HG03045 (cell line): ENCODE data around the gene GTF2IRD1.
"Not testable (repeated sequence)": the region's sequence is repeated elsewhere in the genome, so short reads cannot be mapped to it uniquely, and the experiment has no call there.

Experiments
- ATAC-seq: cut with Tn5 transposase; IDR thresholded peaks from one replicate; pipeline ENCODE4 v1.9.1; 2021; ENCODE audit warnings: mild to moderate bottlenecking, moderate library complexity; ENCODE audit not compliant: unreplicated experiment

The GTF2IRD1 gene, protein sequence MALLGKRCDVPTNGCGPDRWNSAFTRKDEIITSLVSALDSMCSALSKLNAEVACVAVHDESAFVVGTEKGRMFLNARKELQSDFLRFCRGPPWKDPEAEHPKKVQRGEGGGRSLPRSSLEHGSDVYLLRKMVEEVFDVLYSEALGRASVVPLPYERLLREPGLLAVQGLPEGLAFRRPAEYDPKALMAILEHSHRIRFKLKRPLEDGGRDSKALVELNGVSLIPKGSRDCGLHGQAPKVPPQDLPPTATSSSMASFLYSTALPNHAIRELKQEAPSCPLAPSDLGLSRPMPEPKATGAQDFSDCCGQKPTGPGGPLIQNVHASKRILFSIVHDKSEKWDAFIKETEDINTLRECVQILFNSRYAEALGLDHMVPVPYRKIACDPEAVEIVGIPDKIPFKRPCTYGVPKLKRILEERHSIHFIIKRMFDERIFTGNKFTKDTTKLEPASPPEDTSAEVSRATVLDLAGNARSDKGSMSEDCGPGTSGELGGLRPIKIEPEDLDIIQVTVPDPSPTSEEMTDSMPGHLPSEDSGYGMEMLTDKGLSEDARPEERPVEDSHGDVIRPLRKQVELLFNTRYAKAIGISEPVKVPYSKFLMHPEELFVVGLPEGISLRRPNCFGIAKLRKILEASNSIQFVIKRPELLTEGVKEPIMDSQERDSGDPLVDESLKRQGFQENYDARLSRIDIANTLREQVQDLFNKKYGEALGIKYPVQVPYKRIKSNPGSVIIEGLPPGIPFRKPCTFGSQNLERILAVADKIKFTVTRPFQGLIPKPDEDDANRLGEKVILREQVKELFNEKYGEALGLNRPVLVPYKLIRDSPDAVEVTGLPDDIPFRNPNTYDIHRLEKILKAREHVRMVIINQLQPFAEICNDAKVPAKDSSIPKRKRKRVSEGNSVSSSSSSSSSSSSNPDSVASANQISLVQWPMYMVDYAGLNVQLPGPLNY

DNA sequence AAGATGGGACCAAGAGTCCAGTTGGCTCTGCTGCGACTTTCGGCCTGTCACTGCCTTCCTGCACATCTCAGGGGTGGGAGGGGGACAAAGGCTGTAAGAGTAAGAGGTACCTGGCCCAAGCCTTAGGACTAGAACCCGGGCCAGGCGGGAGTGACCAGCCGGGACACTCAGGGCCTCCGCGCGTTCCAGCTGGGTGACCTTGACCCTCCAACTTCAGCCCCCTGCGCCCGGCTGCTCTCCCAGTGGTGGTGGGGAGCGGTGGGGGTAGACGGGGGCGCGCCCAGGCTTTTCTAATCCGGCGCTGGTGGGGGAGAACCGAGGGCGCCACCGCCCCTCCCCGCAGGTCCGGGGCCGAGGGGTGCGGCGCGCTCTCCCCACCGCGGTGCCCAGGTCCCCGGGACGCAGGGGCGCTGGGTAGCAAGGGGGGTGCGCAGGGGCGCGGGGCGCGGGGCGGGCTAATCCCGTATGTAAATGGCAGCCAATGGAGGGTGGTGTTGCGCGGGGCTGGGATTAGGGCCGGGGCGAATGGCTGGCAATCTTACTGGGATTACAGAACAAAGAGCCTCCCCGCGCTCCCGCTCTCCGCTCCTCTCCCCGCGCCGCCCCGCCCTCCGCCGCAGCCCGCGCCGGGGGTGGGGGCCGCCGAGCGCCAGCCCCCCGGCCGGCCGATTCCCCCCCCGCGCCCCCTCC, at the start of gene GTF2IRD1:
Gene GTF2IRD1 (plus strand): TSS at position 585 of the 690 bp plus-strand sequence. CDS start 54,175 bp downstream, outside the sequence.
- no peak for ATAC-seq

DNA sequence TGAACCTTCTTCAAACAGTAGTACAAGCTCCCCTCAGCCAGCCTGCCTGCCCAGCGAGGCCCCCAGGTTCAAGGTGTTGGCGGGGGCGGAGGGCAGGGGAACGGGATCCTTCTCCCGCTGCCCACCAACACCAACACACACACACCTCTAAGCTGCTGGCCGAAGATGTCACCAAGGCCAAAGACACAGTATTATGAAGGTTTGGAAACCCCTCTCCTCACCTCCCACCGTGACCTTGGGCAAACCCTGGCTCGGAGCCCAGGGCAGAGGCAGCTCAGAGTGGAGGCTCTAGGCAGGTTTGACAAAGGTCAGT, 49.4 kb upstream of the GTF2IRD1 start:
- no peak for ATAC-seq

DNA sequence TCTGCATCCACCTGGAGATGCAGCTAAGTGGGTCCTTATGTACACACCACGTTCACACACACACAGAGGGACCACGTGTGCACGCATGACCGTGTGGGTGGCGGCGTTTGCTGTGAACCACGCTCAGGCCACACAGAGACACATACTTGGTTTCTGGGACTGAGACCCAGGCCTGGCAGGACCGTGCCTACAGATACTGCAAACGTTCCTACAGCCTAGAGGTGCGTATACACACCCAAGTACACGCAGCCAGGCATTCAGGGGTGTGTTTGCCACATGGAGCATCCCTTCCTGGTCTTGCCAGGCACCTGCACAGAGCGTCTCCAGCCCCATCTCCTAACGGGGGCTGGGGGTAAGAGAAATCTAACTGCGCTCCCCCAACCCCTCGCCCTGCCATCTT, 49.0 kb upstream of the GTF2IRD1 start:
- ATAC-seq, result no peak

DNA sequence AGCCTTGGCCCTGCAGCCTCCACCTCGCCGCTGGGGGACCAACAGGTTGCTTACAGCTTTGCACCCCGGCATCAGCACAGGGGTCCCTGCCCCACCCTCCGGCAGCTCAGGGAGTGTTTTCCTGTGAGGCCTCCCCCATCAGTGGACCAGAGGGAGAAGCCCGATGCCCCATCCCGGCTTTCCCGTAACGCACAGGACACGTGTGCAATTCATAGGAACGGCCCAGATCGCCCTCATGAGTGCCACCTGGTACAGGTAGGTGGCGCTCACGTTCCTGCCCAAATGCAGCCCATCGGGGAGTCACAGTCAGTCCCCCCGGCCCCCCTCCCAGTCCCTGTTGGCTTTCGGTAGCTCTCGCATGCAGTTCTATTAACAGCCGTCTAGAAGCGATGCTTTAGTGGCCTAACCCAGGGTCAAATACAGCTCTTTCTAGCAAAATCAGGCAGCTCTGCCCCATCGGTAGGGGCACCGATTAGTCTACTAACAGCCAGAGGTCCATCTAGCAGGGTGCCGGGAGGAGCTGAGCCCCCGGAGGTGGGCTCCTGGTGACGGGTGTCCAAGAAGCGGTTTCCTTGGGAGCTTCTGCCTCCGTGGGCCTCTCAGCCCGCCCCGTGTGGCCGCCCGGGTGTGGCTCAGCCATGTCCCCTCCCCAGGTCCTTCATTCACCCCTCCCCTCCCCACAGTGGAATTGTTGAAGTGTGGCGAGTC, 48.4 kb upstream of the GTF2IRD1 start:
- no peak for ATAC-seq

DNA sequence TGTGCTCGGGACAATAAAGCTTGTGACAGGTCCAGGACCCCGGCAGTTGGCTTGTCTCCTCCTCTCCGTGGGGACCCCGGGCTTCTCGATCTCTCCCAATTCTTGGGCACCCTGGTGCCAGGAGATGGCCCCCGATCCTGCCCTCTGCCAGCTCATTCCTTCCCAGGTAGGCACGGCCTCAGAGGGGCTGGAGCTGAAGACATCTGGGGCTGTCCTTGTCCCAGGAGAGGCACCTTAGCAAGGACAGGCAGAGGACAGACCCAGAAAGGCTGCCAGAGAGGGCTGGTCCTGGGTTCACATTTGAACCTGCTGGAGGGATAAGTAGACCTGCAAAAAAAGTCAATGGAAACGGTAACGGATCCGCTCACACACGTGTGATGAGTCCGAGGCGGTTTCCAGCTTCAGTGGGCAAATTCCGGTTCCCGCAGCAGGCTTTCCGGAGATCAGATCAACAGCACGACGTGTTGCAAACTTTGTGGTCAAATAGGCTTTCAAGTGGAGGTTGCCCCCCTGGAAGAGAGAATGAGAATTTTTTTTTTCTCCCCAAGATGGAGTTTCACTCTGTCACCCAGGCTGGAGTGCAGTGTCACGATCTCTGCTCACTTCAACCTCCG, 47.7 kb upstream of the GTF2IRD1 start:
- ATAC-seq, result no peak

DNA sequence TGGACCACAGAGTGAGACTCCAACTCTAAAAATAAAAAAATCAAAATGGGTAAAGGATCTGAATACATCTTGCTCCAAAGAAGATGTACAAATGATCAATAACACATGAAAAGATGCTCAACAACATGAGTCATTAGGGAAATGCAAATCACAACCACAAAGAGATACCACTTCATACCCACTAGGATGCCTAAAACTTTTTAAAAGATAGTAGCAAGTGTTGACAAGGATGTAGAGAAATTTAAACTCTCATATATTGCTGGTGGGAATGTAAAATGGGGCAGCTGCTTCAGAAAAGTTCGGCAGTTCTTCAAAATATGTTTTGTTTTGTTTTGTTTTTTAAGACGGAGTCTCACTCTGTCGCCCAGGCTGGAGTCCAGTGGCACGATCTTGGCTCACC, 45.7 kb upstream of the GTF2IRD1 start:
- ATAC-seq, result no peak

DNA sequence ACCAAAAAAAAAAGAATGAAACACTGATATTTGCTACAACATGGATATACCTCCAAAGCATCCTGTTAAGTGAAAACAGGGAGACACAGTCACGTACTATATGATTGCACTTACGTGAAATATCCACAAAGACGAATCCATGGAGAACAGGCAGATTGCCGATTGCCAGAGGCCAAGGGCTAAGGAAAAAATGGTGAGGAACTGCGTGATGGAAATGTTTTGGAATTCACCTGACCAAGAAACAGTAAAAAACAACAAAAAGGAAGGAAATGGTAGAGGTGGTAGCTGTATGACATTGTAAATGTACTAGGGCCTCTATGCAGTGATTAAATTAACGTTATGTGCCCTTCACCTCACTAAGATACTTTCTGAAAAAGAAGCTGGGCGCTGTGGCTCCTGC, 44.1 kb upstream of the GTF2IRD1 start:
- ATAC-seq, result no peak

DNA sequence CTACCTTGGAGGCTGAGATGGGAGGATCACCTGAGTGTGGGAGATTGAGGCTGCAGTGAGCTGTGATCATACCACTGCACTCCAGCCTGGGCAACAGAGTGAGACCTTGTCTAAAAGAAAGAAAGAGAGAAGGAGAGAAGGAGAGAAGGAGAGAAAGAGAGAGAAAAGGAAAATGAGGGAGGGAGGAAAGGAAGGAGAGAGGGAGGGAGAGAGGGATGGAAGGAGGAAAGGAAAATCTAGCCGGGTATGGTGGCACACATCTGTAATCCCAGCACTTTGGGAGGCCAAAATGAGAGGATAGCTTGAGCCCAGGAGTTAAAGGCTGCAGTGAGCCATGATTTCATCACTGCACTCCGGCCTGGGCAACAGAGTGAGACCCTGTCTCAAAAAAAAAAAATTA, 42.9 kb upstream of the GTF2IRD1 start:
- ATAC-seq, result no peak

DNA sequence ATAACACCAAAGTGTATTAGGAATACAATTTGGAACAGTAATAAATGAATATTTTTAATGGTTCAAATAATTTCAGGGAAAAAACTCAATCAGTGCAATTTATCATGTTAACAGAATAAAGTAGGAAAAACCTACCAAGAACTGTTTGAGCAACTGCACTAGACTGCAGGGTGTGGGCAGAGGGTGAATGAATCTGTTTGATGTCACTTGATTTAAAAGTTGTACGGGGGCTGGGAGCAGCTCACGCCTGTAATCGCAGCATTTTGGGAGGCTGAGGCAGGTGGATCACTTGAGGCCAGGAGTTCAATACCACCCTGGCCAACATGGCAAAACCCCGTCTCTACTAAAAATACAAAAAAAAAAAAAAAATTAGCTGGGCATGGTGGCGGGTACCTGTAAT, 42.1 kb upstream of the GTF2IRD1 start:
- not testable (repeated sequence) for ATAC-seq

DNA sequence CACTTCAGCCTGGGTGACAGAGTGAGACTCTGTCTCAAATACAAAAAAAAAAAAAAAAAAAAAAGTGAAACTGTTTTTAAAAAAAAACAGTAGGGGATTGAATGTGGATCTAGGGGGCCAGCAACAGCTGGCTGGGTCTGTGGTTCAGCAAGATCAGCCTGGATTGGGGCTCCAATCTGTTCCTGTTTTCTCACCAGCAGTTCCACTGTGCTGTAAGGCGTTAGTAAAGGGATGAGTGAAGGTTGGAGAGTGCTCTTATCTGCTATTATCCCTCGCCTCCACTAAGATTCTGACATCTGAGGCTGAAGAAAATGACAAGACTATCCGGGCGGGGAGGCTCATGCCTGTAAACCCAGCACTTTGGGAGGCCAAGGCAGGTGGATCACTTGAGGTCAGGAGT, 41.6 kb upstream of the GTF2IRD1 start:
- ATAC-seq, result no peak

DNA sequence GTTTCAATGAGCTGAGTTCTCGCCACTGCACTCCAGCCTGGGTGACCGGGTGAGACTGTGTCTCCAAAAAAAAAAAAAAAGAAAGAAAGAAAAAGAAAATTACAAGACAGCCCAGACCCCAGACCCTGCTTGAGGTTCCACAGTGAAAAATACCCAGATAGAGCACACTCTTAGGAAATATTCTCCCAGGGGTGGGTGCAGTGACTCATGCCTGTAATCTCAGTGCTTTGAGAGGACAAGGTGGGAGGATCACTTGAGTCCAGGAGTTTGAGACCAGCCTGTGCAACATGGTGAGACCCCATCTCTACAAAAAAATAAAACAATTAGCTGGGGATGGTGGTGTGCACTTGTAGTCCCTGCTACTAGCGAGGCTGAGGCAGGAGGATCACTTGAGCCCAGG, 41.1 kb upstream of the GTF2IRD1 start:
- no peak for ATAC-seq

DNA sequence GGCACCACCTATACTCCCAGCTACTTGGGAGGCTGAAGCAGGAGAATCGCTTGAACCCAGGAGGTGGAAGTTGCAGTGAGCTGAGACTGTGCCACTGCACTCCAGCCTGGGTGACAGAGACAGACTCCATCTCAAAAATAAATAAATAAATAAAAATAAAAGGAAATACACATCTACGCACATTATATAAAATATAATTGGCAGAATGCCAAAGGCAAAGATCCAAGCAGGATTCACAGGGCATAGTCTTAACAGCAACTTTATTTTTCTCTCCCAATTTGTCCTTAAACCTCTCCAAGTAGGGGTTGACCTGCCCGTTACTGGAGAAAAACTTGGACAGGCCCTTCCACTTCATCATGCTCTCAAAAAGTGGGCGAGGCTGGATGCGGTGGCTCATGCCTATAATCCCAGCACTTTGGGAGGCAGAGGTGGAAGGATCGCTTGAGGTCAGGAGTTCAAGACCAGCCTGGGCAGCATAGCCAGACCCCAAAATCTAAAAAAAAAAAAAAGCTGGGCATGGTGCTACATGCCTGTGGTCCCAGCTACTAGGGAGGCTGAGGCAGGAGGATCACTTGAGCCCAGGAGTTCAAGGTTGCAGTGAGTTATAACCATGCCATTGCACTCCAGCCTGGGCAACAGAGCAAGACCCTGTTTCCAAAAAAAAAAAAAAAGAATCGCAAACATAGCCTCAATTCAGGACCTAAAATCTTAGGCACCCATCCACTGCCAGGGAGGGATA, 38.9 kb upstream of the GTF2IRD1 start:
- not testable (repeated sequence) for ATAC-seq

DNA sequence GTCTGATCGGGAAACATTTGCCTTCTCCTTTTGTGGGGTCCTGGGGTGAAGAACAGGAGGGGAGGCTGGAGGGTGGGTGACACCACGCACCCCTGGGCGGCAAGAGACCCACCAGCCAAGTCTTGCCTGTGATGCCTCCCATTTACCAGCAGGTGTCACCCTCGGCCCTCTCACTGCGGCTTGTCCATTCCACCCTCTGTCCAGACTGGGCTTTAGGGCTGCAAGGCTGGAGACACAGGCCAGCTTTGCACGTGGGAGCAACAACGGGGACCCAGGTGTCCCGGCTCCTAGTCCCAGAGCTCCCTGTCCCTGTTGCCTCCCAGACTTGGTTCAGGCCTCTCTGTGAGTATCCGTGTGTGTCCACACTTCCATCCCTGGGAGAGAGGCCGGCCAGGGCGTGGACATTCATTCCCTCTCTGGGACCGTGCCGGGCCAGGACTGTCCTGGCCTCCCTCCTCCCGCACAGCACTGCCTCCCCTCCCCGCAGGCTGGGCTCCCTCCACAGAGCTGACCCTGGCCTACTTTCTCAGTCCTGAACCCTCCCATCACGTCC, 36.2 kb upstream of the GTF2IRD1 start:
- ATAC-seq, result peak; percentile 52

DNA sequence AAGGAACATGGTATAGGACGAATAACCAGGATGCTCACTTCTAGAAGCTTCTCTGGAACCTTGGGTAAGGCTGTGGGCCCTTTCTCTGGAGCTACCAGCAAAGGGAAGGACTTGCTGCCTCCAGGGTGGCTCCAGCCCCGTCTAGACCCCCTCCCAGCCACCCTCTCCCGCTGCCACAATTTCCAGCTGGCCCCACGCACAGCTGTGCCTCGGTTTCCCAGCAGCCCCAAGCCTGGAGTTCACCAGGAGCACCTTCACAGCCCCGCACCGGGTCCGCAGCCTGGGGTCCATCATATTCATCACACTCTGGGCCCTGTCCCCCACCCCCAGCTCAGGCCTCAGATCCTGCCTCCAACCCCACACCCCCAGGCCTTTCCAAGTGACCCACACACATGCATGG, 35.6 kb upstream of the GTF2IRD1 start:
- ATAC-seq, result no peak

DNA sequence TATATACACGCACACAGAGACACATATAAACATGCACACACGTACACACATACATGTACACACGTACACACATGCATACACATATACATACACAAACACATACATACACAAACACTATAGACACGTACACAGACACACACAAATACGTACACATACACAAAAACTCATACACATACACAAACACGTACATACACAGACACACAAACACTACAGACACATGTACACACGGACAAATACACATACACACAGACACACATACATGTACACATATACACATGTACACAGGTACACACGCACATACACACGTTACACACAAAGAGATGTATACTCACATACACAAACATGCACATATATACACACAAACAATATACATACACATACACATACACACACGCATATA, 35.2 kb upstream of the GTF2IRD1 start:
- ATAC-seq, result no peak

DNA sequence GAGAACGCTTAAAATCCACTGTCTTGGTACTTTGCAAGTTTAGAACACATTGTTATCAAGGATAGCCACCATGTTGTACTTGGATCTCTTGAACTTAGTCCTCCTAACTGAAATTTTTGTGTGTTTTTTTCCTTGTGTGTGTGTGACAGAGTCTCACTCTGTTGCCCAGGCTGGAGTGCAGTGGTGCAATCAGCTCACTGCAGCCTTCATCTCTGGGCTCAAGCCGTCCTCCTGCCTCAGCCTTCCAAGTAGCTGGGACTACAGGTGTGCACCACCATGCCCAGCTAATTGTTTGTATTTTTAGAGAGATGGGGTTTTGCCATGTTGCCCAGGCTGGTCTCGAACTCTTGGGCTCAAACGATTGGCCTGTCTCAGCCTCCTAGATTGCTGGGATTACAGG, 34.5 kb upstream of the GTF2IRD1 start:
- ATAC-seq, result not testable (repeated sequence)

DNA sequence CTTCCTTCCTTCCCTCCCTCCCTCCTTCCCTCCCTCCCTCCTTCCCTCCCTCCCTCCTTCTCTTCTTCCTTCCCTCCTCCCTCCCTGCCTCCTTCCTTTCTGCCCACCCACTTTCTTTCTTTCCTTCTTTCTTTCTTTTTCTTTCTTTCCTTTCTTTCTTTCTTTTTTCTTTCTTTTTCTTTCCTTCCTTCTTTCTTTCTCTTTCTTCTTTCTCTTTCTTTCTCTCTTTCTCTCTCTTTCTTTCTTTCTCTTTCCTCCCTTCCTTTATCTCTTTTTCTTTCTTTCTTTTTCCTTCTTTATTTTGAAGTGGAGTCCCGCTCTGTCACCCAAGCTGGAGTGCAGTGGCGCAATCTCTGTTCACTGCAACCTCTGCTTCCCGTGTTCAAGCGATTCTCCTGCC, 33.7 kb upstream of the GTF2IRD1 start:
- ATAC-seq, result no peak

DNA sequence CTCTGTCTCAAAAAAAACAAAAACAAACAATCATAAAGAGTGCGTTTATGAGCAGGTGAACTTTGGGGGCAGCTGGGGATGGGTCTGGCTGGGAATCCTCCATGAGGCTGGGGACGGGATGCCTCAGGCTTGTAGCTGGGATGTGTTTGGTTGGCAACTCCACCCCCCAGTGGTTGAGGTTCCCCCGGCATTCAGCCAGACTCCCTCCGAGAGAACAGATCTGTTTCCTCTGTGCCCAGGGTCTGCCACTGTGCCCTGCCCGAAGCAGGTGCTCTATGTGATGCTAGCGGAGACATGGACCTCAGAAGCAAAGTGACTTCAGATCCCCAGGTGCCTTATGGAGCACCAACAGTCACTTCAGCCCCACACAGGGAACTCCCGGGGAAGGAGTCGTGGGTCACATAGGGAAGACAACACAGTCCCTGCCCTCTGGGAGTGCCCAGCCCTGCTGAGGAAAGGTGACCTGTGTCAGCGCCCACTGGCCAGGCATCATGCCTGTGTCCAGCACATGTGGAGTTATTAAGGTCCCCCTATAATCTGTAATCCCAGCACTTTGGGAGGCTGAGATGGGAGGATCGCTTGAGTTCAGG, 29.3 kb upstream of the GTF2IRD1 start:
- no peak for ATAC-seq

DNA sequence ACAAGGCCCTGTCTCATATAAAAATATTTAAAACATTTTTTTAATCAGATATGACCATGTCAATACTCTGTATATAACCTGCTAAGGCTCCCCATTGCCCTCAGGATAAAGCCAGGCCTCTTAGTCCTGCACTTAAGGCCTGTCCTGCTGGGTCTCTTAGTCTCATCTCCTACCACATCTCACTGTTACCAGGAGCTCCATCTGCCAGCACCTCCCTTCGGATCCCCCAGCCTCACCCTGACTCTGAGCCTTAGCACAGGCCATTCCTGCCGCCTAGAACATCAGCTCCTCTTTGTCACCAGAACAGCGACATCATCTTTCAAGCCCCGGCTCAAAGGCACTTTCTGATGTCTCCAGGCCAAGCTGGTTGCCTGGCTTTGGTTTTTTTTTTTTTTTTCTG, 25.7 kb upstream of the GTF2IRD1 start:
- no peak for ATAC-seq
